Peyer's patch (tissue), 4 donors: Measurements from ENCODE around the gene NELFB. TPM values are rescaled to one million over a fixed set of nuclear protein-coding genes. Genes with fewer than 3 reads are reported as not detected.
A peak's percentile ranks its signal among the peaks of the same experiment; 100 is the strongest.
"Not testable (repeated sequence)": the region's sequence is repeated elsewhere in the genome, so short reads cannot be mapped to it uniquely, and the experiment has no call there.

Experiments used
- DNase-seq, 3 donors: peaks; one replicate each; pipeline ENCODE4 v3.0.0-alpha.2; 2017 to 2019
- H3K27ac ChIP-seq, 4 donors: fragments of 200-600 bp; sonication (generic); one replicate each; pipeline ENCODE4 v1.5.1; 2016 to 2019
- H3K27me3 ChIP-seq, 2 donors: fragments of 200-600 bp; sonication (generic); one replicate each; pipeline ENCODE4 v1.5.1; 2019
- H3K36me3 ChIP-seq, 3 donors: fragments of 200-600 bp; sonication (generic); one replicate each; pipeline ENCODE4 v1.5.1; 2016 to 2019
- H3K4me1 ChIP-seq, 4 donors: fragments of 200-600 bp; sonication (generic); one replicate each; pipeline ENCODE4 v1.5.1; 2016 to 2019
- H3K4me3 ChIP-seq, 4 donors: fragments of 200-600 bp; sonication (generic); 1 replicate in 3 of 4; 2 replicates in 1 of 4; pipeline ENCODE4 v1.5.1; 2016 to 2019; ENCODE audit warnings: mild to moderate bottlenecking in 1 of 4
- H3K9me3 ChIP-seq, 4 donors: fragments of 200-600 bp; sonication (generic); one replicate each; pipeline ENCODE4 v1.5.1; 2016 to 2019; ENCODE audit warnings: mild to moderate bottlenecking in 1 of 4
- CTCF ChIP-seq, 6 experiments: fragments of 450-650 bp in 4 of 6; fragments of 200-600 bp in 2 of 6; sonication (generic) in 1 of 6; IDR thresholded peaks; one replicate each; pipeline ENCODE4 v1.5.1; 2017 to 2019; ENCODE audit warnings: antibody characterized with exemption in 6 of 6, mild to moderate bottlenecking in 3 of 6, moderate library complexity in 1 of 6
- POLR2A ChIP-seq, 2 donors: fragments of 450-650 bp; IDR thresholded peaks; one replicate each; pipeline ENCODE4 v1.5.1; 2017; ENCODE audit warnings: antibody characterized with exemption in 2 of 2, mild to moderate bottlenecking in 2 of 2, moderate library complexity in 2 of 2
- total RNA-seq, 4 donors: library from RNA; depleted of rRNA; stranded (reverse); fragments of >200 nt; gene quantifications; one replicate each; pipeline ENCODE4 v1.1.0, GENCODE V29; 2016

The NELFB gene
- total RNA-seq, 4 donors from 2014 or later, result 47.4 to 57.8 (median 50.2) TPM

DNA sequence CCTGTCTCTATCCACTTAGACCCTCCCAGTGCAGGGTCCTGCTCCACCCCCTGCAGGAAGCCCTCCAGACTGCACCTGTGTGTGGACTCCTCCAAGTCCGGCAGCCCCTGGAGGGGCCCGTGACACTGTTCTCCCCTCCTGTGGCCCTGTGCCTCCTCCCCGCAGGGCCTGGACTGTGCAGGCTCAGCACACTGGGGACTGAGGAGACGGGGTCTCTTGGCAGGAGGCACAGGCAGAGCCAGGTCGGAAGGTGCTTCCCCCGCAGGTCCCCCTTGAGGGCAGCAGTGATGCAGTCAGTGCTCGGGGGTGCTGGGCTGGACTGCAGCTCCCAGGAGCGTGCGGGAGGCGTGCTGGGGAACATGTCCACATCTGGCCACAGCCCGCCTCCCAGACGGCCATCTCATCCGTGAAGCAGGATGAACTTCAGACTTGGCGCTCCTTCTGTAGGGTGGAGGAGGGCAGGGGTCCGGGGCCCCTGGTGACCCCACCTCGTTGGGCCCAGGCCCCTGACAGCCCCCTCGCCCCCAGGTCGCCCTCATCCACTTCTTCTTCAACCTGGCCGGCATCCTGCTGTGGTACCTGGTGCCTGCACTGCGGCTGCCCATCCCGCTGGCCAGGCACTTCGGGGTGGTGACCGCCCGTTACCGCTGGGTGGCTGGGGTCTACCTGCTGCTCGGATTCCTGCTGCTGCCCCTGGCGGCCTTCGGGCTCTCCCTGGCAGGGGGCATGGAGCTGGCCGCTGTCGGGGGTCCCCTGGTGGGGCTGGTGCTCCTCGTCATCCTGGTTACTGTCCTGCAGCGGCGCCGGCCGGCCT, 19.5 kb upstream of the NELFB start:
- Histone ChIP-seq H3K9me3 (peaks cover 0 to 4% (median 0%) of the 10 kb centered on the region in 4 donors), H3K36me3 (no peaks in the 10 kb centered on the region), H3K27ac (peak overlapping the region in 1 of 4 donors; percentile 25), H3K4me1 (peaks cover 8 to 72% (median 24%) of the 10 kb centered on the region in 4 donors), H3K27me3 (peaks cover 0 to 4% of the 10 kb centered on the region in 2 donors), H3K4me3 (peak overlapping the region in 2 of 4 donors; percentile 21 to 28)
- no peak for DNase-seq
- TF ChIP-seq CTCF (IDR thresholded peaks at IDR 0.05), result no peak
- no peak for TF ChIP-seq POLR2A (IDR thresholded peaks at IDR 0.05)

DNA sequence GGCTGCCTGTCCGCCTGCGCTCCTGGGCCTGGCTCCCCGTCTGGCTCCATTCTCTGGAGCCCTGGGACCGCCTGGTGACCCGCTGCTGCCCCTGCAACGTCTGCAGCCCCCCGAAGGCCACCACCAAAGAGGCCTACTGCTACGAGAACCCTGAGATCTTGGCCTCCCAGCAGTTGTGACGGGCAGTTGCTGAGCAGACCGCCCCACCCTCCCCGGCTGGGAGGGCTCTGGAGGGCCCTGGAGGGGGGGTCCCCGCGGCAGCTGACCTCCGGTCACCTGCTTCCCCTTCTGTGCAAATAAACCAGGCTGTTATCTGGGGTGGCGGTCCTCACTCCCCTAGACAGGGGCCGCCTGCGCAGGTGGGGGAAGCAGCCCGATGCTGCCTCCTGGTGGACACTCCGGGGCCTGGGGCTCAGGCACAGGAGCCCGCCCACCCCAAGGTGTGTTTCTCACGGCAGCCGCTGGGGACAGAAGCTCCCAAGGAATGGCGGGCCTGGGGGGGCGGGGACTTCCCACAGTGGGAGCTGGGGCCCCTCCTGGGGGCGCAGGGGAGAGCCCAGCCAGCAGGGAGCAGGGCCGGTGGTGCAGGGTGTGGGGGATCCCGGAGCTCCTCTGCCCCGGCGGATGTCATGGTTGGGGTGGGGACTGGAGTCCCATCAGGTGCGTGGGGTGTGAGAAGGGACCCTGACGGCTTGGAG, 18.7 kb upstream of the NELFB start:
- DNase-seq, result peak; percentile 92 to 96 (median 92)
- no peaks in the 10 kb centered on the region for H3K36me3 ChIP-seq
- peaks cover 0 to 4% (median 0%) of the 10 kb centered on the region in 4 donors for H3K9me3 ChIP-seq
- peak overlapping the region in 2 of 4 donors; percentile 31 to 77 for H3K27ac ChIP-seq
- peaks cover 0 to 4% of the 10 kb centered on the region in 2 donors for H3K27me3 ChIP-seq
- H3K4me1 ChIP-seq, result peaks cover 8 to 64% (median 24%) of the 10 kb centered on the region in 4 donors
- peak; percentile 99 to 100 (median 100) for TF ChIP-seq CTCF (IDR thresholded peaks at IDR 0.05)
- no peak for TF ChIP-seq POLR2A (IDR thresholded peaks at IDR 0.05)
- peak overlapping the region in 3 of 4 donors; percentile 21 to 28 (median 26) for H3K4me3 ChIP-seq

GRCh38 chr9:137236936-137237421, 18.1 kb upstream of the NELFB start:
- Histone ChIP-seq H3K27me3 (peaks cover 0 to 4% of the 10 kb centered on the region in 2 donors), H3K4me3 (peak overlapping the region in 2 of 4 donors; percentile 21 to 28)

GRCh38 chr9:137237759-137238726, 17.1 kb upstream of the NELFB start:
- Histone ChIP-seq H3K27ac (peak overlapping the region in 3 of 4 donors; percentile 18 to 77 (median 65)), H3K27me3 (peaks cover 0 to 3% of the 10 kb centered on the region in 2 donors), H3K9me3 (peaks cover 0 to 1% (median 0%) of the 10 kb centered on the region in 4 donors), H3K4me1 (peaks cover 8 to 61% (median 24%) of the 10 kb centered on the region in 4 donors), H3K4me3 (no peak overlapping the region), H3K36me3 (peaks cover 0 to 12% (median 0%) of the 10 kb centered on the region in 3 donors)
- peak in 1 of 3 donors; percentile 83 for DNase-seq
- TF ChIP-seq CTCF (IDR thresholded peaks at IDR 0.05) (no peak), POLR2A (IDR thresholded peaks at IDR 0.05) (peak in 1 of 2 donors; percentile 51)

More at GRCh38 chr9:137236936-137237421, 18.1 kb upstream of the NELFB start:
- Histone ChIP-seq H3K9me3 (peaks cover 0 to 4% (median 0%) of the 10 kb centered on the region in 4 donors), H3K36me3 (peaks cover 0 to 2% (median 0%) of the 10 kb centered on the region in 3 donors), H3K4me1 (peaks cover 8 to 60% (median 24%) of the 10 kb centered on the region in 4 donors), H3K27ac (peak overlapping the region in 2 of 4 donors; percentile 31 to 77)
- no peak for DNase-seq
- TF ChIP-seq POLR2A (IDR thresholded peaks at IDR 0.05) (no peak), CTCF (IDR thresholded peaks at IDR 0.05) (no peak)

DNA sequence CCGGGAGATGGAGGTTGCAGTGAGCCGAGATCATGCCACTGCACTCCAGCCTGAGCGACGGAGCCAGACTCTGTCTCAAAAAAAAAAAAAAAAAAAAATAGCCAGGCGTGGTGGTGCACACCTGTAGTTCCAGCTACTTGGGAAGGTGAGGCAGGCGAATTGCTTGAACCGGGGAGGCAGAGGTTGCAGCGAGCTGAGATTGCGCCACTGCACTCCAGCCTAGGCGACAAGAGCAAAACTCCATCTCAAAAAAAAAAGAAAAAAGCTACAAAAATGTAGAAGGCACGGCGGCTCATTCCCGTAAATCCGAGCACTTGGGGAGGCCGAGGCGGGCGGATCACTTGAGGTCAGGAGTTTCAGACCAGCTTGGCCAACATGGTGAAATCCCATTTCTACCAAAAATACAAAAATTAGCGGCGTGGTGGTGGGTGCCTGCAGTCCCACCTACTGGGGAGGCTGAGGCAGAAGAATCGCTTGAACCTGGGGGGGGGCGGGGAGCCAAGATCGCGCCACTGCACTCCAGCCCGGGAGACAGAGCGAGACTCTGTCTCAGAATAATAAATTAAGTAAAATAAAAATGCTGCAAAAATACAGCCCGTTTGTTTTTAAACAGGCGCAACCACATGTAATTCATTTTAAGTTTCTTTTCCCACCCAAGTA, 15.5 kb upstream of the NELFB start:
- H3K27me3 ChIP-seq, H3K9me3 ChIP-seq, DNase-seq: not testable (repeated sequence)
- Histone ChIP-seq H3K4me3 (peak overlapping the region; percentile 58 to 80 (median 74)), H3K4me1 (peaks cover 8 to 67% (median 20%) of the 10 kb centered on the region in 4 donors), H3K36me3 (peaks cover 0 to 19% (median 0%) of the 10 kb centered on the region in 3 donors), H3K27ac (peak overlapping the region; percentile 87 to 100 (median 100))
